Eye (tissue), 1 donor: Measurements from ENCODE around the gene ZNF865.

Source experiments
- DNase-seq: peaks from one replicate; pipeline ENCODE4 v3.0.0-alpha.2; 2015

ZNF865 gene

GRCh38 chr19:55626350-55626749 is 20.9 kb downstream of the ZNF865 start:
- no peak for DNase-seq

GRCh38 chr19:55632463-55632834 is 27.0 kb downstream of the ZNF865 start:
- DNase-seq = peak; percentile 97

GRCh38 chr19:55633861-55634260 is 28.4 kb downstream of the ZNF865 start:
- DNase-seq = no peak

GRCh38 chr19:55635334-55635717 is 29.9 kb downstream of the ZNF865 start:
- no peak for DNase-seq

GRCh38 chr19:55635856-55636440 is 30.5 kb downstream of the ZNF865 start:
- no peak for DNase-seq

- no peak for DNase-seq
Measured at GRCh38 chr19:55636723-55637122, 31.3 kb downstream of the ZNF865 start.

- DNase-seq = no peak
Measured at GRCh38 chr19:55637534-55637933, 32.1 kb downstream of the ZNF865 start.

GRCh38 chr19:55638864-55639359 is 33.5 kb downstream of the ZNF865 start:
- peak; percentile 60 for DNase-seq

- peak; percentile 85 for DNase-seq
Measured at GRCh38 chr19:55640043-55640576, 34.7 kb downstream of the ZNF865 start.

- DNase-seq = peak; percentile 85
Measured at GRCh38 chr19:55640577-55641425, 35.4 kb downstream of the ZNF865 start, which contains the start of gene ZNF580. Gene ZNF580, plus strand, starts transcription at chr19:55641002. Its CDS starts 1,507 bp downstream, at chr19:55642509.

GRCh38 chr19:55641426-55642152 is 36.1 kb downstream of the ZNF865 start:
- DNase-seq = no peak

- DNase-seq = peak; percentile 23
Measured at GRCh38 chr19:55642153-55643002, 36.9 kb downstream of the ZNF865 start.

GRCh38 chr19:55643003-55643886 is 37.8 kb downstream of the ZNF865 start, which contains the start of gene ZNF581:
Gene ZNF581, plus strand, starts transcription at chr19:55643649. Its CDS starts 923 bp downstream, at chr19:55644572.
- peak; percentile 86 for DNase-seq

- no peak for DNase-seq
Measured at GRCh38 chr19:55643887-55644176, 38.4 kb downstream of the ZNF865 start.

GRCh38 chr19:55644191-55644833 is 38.9 kb downstream of the ZNF865 start:
- DNase-seq = no peak

GRCh38 chr19:55644842-55645511 is 39.5 kb downstream of the ZNF865 start:
- DNase-seq = no peak

GRCh38 chr19:55645512-55645881 is 40.0 kb downstream of the ZNF865 start:
- DNase-seq = no peak

GRCh38 chr19:55646889-55647731 is 41.7 kb downstream of the ZNF865 start:
- no peak for DNase-seq
